HG03520 (cell line): ENCODE data around the gene VIPR1.
"Not testable (repeated sequence)": the region's sequence is repeated elsewhere in the genome, so short reads cannot be mapped to it uniquely, and the experiment has no call there.

Source experiments
- ATAC-seq: cut with Tn5 transposase; IDR thresholded peaks from one replicate; pipeline ENCODE4 v1.9.1; 2021; ENCODE audit warnings: mild to moderate bottlenecking, moderate library complexity; ENCODE audit not compliant: unreplicated experiment

The VIPR1 gene

GRCh38 chr3:42569593-42570142 lies 67.2 kb downstream of the VIPR1 start:
- ATAC-seq = no peak

- no peak for ATAC-seq
These were observed 69.8 kb downstream of the VIPR1 start for GRCh38 chr3:42572278-42572677.

GRCh38 chr3:42575137-42575741 lies 72.8 kb downstream of the VIPR1 start:
- no peak for ATAC-seq

- no peak for ATAC-seq
These were observed 75.6 kb downstream of the VIPR1 start for GRCh38 chr3:42578054-42578453.

- ATAC-seq = not testable (repeated sequence)
These were observed 76.9 kb downstream of the VIPR1 start for GRCh38 chr3:42579346-42579745.

GRCh38 chr3:42581400-42581708 lies 78.9 kb downstream of the VIPR1 start:
- ATAC-seq = no peak

GRCh38 chr3:42581709-42582473 lies 79.4 kb downstream of the VIPR1 start, which contains the start of gene SEC22C:
Gene SEC22C (minus strand): TSS chr3:42581967. CDS start chr3:42569046, 12,921 bp downstream.
- ATAC-seq = peak; percentile 90

GRCh38 chr3:42582474-42583070 lies 80.1 kb downstream of the VIPR1 start:
- ATAC-seq = no peak
